Liver (tissue), 3 donors: ENCODE data around the gene ITGB7.

Experiments
- ATF3 ChIP-seq: IDR thresholded peaks from 2 replicates; pipeline ENCODE4 v1.6.1; 2016; ENCODE audit warnings: antibody characterized with exemption
- CTCF ChIP-seq: fragments of 150-350 bp; IDR thresholded peaks from 2 replicates; pipeline ENCODE4 v1.5.1; 2017; ENCODE audit warnings: improper control_type of control experiment, low read depth, low read length; ENCODE audit not compliant: missing input control
- EGR1 ChIP-seq, 2 donors: IDR thresholded peaks; 2 replicates each; pipeline ENCODE4 v1.6.1; 2016 to 2018; ENCODE audit warnings: antibody characterized with exemption in 2 of 2, low read depth in 2 of 2
- FOXA1 ChIP-seq: IDR thresholded peaks from 2 replicates; pipeline ENCODE4 v1.6.1; 2016; ENCODE audit warnings: antibody characterized with exemption
- GABPA ChIP-seq, 2 donors: IDR thresholded peaks in 1 of 2; conservative IDR thresholded peaks in 1 of 2; 2 replicates each; pipeline ENCODE4 v1.6.1; 2016; ENCODE audit warnings: antibody characterized with exemption in 2 of 2, mild to moderate bottlenecking in 1 of 2, moderate library complexity in 1 of 2
- HNF4G ChIP-seq: IDR thresholded peaks from 2 replicates; pipeline ENCODE4 v1.6.1; 2016; ENCODE audit warnings: antibody characterized with exemption
- RAD21 ChIP-seq, 2 donors: IDR thresholded peaks; 2 replicates each; pipeline ENCODE4 v1.6.1; 2016; ENCODE audit warnings: antibody characterized with exemption in 2 of 2, mild to moderate bottlenecking in 2 of 2
- REST ChIP-seq: IDR thresholded peaks from 2 replicates; pipeline ENCODE4 v1.6.1; 2016; ENCODE audit warnings: antibody characterized with exemption, mild to moderate bottlenecking
- RXRA ChIP-seq, 2 donors: IDR thresholded peaks; 2 replicates each; pipeline ENCODE4 v1.6.1; 2017 to 2018; ENCODE audit warnings: antibody characterized with exemption in 2 of 2, mild to moderate bottlenecking in 1 of 2
- SP1 ChIP-seq: IDR thresholded peaks from 2 replicates; pipeline ENCODE4 v1.6.1; 2018; ENCODE audit warnings: antibody characterized with exemption, mild to moderate bottlenecking
- ZBTB33 ChIP-seq: IDR thresholded peaks from 2 replicates; pipeline ENCODE4 v1.6.1; 2016; ENCODE audit warnings: antibody characterized with exemption
- donor health status: healthy.
- donor health status: healthy.

GRCh38 chr12:53159195-53159839, 47.7 kb downstream of the ITGB7 start:
- TF ChIP-seq GABPA (IDR thresholded peaks at IDR 0.05 in 1 of 2, conservative IDR thresholded peaks at IDR 0.05 in 1 of 2): no peak
- TF ChIP-seq CTCF: peak; percentile 99
- no peak for TF ChIP-seq HNF4G
- TF ChIP-seq ATF3: peak; percentile 88
- no peak for TF ChIP-seq ZBTB33
- TF ChIP-seq RAD21 (IDR thresholded peaks at IDR 0.05): peak; percentile 95 to 97
- TF ChIP-seq REST: no peak
- peak; percentile 29 for TF ChIP-seq SP1
- TF ChIP-seq RXRA (IDR thresholded peaks at IDR 0.05): peak; percentile 37 to 45
- TF ChIP-seq FOXA1: no peak
- no peak for TF ChIP-seq EGR1 (IDR thresholded peaks at IDR 0.05; ENCODE audit: low read depth in 2 of 2)
